ENCODE measurements around the gene ACTR2. TPM values are rescaled to one million over a fixed set of nuclear protein-coding genes. Genes with fewer than 3 reads are reported as not detected.
"Not testable (repeated sequence)": the region's sequence is repeated elsewhere in the genome, so short reads cannot be mapped to it uniquely, and the experiment has no call there.

ACTR2 gene
- total RNA-seq, 1 donor from 2014 or later, result 124 TPM

DNA sequence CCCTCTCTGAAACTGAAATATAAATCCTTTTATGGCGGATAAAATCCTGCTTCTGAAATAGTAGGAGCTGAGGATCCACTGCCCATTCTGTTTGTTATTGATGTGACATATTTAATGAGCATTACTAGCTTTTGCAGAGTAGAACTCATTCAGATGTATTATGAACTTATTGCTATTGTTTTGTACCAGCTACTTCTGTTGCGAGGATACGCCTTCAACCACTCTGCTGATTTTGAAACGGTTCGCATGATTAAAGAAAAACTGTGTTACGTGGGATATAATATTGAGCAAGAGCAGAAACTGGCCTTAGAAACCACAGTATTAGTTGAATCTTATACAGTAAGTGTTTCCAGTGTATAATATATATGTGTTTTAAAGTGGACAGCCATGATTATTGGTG lies 27.7 kb downstream of the ACTR2 start:
- Mint-ChIP-seq H3K9me3 (no peaks in the 10 kb centered on the region), H3K27me3 (ENCODE audit: insufficient read depth, low read depth) (peaks cover 2% of the 10 kb centered on the region), H3K27ac (no peak overlapping the region), H3K36me3 (peaks cover 16% of the 10 kb centered on the region), H3K4me1 (no peaks in the 10 kb centered on the region), H3K4me3 (no peak overlapping the region)
- no peak for TF ChIP-seq EZH2phosphoT487 (IDR thresholded peaks at IDR 0.05)
- TF ChIP-seq EZH2 (IDR thresholded peaks at IDR 0.05), result no peak
- TF ChIP-seq, protein P1, sequence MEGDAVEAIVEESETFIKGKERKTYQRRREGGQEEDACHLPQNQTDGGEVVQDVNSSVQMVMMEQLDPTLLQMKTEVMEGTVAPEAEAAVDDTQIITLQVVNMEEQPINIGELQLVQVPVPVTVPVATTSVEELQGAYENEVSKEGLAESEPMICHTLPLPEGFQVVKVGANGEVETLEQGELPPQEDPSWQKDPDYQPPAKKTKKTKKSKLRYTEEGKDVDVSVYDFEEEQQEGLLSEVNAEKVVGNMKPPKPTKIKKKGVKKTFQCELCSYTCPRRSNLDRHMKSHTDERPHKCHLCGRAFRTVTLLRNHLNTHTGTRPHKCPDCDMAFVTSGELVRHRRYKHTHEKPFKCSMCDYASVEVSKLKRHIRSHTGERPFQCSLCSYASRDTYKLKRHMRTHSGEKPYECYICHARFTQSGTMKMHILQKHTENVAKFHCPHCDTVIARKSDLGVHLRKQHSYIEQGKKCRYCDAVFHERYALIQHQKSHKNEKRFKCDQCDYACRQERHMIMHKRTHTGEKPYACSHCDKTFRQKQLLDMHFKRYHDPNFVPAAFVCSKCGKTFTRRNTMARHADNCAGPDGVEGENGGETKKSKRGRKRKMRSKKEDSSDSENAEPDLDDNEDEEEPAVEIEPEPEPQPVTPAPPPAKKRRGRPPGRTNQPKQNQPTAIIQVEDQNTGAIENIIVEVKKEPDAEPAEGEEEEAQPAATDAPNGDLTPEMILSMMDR (IDR thresholded peaks at IDR 0.05), result no peak
- H4K20me1 ChIP-seq (ENCODE audit: low read depth), result peaks cover 21% of the 10 kb centered on the region
- no peaks in the 10 kb centered on the region for H3F3A ChIP-seq (ENCODE audit: low read depth)
- H2AFZ ChIP-seq (replicated peaks), result no peak overlapping the region
- peaks cover 30% of the 10 kb centered on the region for H3K36me3 ChIP-seq
- no peak overlapping the region for H3K27ac ChIP-seq
- H3K27me3 ChIP-seq, result no peaks in the 10 kb centered on the region
- H3K9ac ChIP-seq, result no peak overlapping the region
- H3K4me3 ChIP-seq, result no peak overlapping the region
- no peaks in the 10 kb centered on the region for H3K79me2 ChIP-seq (ENCODE audit: low read depth)
- H3K9me3 ChIP-seq (ENCODE audit: low read depth), result no peaks in the 10 kb centered on the region
- no peaks in the 10 kb centered on the region for H3K4me1 ChIP-seq
- no peak for DNase-seq (ENCODE audit: low spot score)
- no peak overlapping the region for H3K4me2 ChIP-seq

DNA sequence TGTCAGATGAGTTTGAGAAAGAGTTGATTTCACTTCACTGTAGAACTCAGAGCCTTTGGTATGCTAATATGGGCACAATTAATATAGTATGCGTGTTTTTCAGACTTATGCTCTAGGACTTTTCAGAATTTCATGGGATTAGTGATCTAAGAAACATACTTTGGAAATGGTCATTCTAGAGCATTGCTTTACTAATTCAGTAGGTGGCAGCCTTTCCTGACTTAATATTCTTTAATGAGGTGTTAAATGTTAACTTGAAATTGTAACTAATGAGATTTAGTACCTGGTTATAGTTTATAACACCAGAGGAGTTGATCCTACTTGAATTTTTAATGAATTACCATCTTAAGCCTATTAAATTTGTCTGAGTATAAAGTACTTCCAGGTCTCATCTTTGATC lies 28.4 kb downstream of the ACTR2 start:
- no peak for DNase-seq (ENCODE audit: low spot score)
- H3K4me2 ChIP-seq, result no peak overlapping the region
- Mint-ChIP-seq H3K4me1 (no peaks in the 10 kb centered on the region), H3K4me3 (no peak overlapping the region), H3K27me3 (ENCODE audit: insufficient read depth, low read depth) (peaks cover 2% of the 10 kb centered on the region), H3K9me3 (no peaks in the 10 kb centered on the region), H3K36me3 (peaks cover 14% of the 10 kb centered on the region), H3K27ac (no peak overlapping the region)
- no peak overlapping the region for H2AFZ ChIP-seq (replicated peaks)
- TF ChIP-seq, protein P1 (IDR thresholded peaks at IDR 0.05), result peak; percentile 23
- no peak for TF ChIP-seq EZH2 (IDR thresholded peaks at IDR 0.05)
- no peak for TF ChIP-seq EZH2phosphoT487 (IDR thresholded peaks at IDR 0.05)
- no peak overlapping the region for H3K9ac ChIP-seq
- H3F3A ChIP-seq (ENCODE audit: low read depth), result no peaks in the 10 kb centered on the region
- H3K4me3 ChIP-seq, result no peak overlapping the region
- no peaks in the 10 kb centered on the region for H3K27me3 ChIP-seq
- no peak overlapping the region for H3K27ac ChIP-seq
- H3K4me1 ChIP-seq, result no peaks in the 10 kb centered on the region
- no peaks in the 10 kb centered on the region for H3K79me2 ChIP-seq (ENCODE audit: low read depth)
- H3K9me3 ChIP-seq (ENCODE audit: low read depth), result no peaks in the 10 kb centered on the region
- peaks cover 25% of the 10 kb centered on the region for H4K20me1 ChIP-seq (ENCODE audit: low read depth)
- H3K36me3 ChIP-seq, result peaks cover 26% of the 10 kb centered on the region

DNA sequence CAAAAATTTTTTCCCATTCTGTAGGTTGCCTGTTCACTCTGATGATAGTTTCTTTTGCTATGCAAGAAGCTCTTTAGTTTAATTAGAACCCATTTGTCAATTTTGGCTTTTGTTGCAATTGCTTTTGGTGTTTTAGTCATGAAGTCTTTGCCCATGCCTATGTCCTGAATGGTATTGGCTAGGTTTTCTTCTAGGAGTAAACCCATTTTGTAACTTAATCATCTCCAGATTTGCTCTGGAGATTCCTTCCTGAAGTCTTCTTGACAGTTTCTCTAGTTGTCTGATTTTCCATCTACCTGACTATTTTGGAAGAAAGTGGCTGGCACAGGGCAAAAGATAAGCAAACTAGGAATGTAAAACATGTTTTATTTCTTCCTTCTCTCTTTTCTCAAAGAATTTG lies 30.2 kb downstream of the ACTR2 start:
- not testable (repeated sequence) for H3K9me3 ChIP-seq (ENCODE audit: low read depth); H3K27ac Mint-ChIP-seq; H3K4me3 Mint-ChIP-seq; DNase-seq (ENCODE audit: low spot score); H3K4me2 ChIP-seq; H3F3A ChIP-seq (ENCODE audit: low read depth); H3K27me3 Mint-ChIP-seq (ENCODE audit: insufficient read depth, low read depth); H3K79me2 ChIP-seq (ENCODE audit: low read depth); H3K27ac ChIP-seq; H3K4me1 Mint-ChIP-seq; H3K36me3 Mint-ChIP-seq; H3K9ac ChIP-seq; H3K27me3 ChIP-seq; H3K4me1 ChIP-seq; H3K4me3 ChIP-seq; H2AFZ ChIP-seq (replicated peaks); H3K9me3 Mint-ChIP-seq
- peaks cover 26% of the 10 kb centered on the region for H4K20me1 ChIP-seq (ENCODE audit: low read depth)
- H3K36me3 ChIP-seq, result peaks cover 16% of the 10 kb centered on the region

DNA sequence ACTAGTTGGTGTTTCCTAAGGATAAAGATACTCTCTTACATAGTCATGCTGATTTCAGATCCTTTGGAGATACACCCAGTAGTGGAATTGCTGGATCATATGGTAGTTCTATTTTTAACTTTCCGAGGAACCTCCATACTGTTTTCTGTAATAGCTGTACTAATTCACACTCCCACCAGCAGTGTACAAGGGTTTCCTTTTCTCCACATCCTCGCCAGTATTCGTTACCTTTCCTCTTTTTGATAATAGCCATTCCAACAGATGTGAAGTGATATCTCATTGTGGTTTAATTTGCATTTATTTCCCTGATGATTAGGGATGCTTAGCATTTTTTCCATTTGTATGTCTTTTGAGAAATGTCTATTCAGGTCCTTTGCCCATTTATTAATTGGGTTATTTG lies 34.0 kb downstream of the ACTR2 start:
- no peaks in the 10 kb centered on the region for H3K36me3 ChIP-seq
- H3K4me1 Mint-ChIP-seq, result no peaks in the 10 kb centered on the region
- peaks cover 8% of the 10 kb centered on the region for H3K36me3 Mint-ChIP-seq
- peaks cover 6% of the 10 kb centered on the region for H3F3A ChIP-seq (ENCODE audit: low read depth)
- H3K9me3 Mint-ChIP-seq, result no peaks in the 10 kb centered on the region
- peaks cover 5% of the 10 kb centered on the region for H3K79me2 ChIP-seq (ENCODE audit: low read depth)
- no peak overlapping the region for H3K4me3 ChIP-seq
- no peak overlapping the region for H3K4me2 ChIP-seq
- H3K4me1 ChIP-seq, result no peaks in the 10 kb centered on the region
- H2AFZ ChIP-seq (replicated peaks), result no peak overlapping the region
- no peak for DNase-seq (ENCODE audit: low spot score)
- TF ChIP-seq, protein P1 (IDR thresholded peaks at IDR 0.05), result no peak
- TF ChIP-seq EZH2 (IDR thresholded peaks at IDR 0.05), result no peak
- TF ChIP-seq EZH2phosphoT487 (IDR thresholded peaks at IDR 0.05), result no peak
- H3K27me3 ChIP-seq, result no peaks in the 10 kb centered on the region
- no peak overlapping the region for H3K27ac ChIP-seq
- H3K27me3 Mint-ChIP-seq (ENCODE audit: insufficient read depth, low read depth), result peaks cover 3% of the 10 kb centered on the region
- no peak overlapping the region for H3K9ac ChIP-seq
- no peak overlapping the region for H3K27ac Mint-ChIP-seq
- no peaks in the 10 kb centered on the region for H3K9me3 ChIP-seq (ENCODE audit: low read depth)
- peaks cover 44% of the 10 kb centered on the region for H4K20me1 ChIP-seq (ENCODE audit: low read depth)
- no peak overlapping the region for H3K4me3 Mint-ChIP-seq

Data from neural progenitor cell (in vitro differentiated cells).